RPMI8226 (cell line): ENCODE data around the gene KIDINS220.

Experiments used
- DNase-seq: peaks from one replicate; pipeline ENCODE4 v3.0.0-alpha.2; 2015

KIDINS220 gene

DNA sequence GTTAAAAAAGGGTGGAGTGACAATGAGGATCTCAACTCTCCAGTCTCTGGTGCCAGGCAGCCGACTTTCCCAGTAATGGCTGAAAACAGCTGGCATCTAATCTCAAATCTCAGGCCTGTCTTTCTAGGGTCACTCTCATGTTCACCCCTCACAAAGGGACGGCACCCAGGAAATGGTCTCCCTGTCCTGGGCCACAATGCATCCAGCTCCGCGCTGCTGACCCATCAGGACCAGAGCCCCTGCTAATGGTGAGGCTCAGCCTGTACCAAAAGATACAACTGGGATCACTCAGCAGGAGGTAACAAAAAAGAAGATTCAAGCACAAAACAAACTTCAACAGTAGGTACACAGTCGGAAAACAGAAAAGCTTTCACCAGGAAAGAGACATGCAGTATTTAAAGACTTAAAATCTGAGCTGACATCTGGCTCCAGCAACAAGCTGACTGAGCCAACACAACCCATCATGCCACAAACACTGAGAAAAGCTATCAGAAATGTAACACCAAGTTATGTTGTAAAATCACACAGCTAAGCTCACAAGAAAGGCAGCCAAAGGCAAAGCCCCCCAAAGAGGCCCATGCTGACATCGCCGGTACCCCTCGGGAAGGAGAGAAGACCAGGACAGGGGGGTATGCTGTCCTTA lies 13.6 kb upstream of the KIDINS220 start:
- no peak for DNase-seq

GRCh38 chr2:8849327-8849726 lies 11.9 kb upstream of the KIDINS220 start:
- DNase-seq, result no peak

- no peak for DNase-seq
These were observed 11.1 kb upstream of the KIDINS220 start for GRCh38 chr2:8848328-8849100.

GRCh38 chr2:8847400-8847799 lies 10.0 kb upstream of the KIDINS220 start:
- DNase-seq, result no peak

GRCh38 chr2:8841932-8842331 lies 4.5 kb upstream of the KIDINS220 start:
- no peak for DNase-seq

DNA sequence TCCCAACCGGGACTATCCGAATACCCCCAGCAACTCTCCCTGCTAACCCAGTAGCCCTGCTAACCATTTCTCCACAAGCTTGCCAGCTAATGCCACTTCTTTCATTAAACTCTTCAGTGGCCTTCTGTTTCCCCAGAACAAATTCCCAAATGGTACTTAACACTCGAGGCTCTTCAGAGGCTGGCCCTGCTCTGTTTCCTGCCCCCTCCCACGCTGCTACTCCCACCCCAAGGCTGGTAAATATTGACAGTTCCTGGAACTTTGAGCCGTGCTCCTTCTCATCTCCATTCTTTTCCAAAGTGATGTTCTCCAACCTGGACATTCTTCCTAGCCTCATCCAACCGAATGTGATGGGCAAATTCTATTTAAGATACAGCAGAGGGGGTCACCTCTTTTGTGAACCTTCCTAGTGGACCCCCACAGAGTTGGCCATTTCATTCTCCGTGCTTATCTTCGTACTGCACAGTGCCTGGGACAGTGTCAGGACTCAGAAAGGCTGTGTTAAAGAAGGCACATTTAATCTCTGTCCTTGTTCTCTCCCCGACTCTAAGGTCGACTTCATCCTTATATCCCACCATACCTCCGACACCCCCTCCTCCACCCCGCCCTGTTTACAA lies 3.2 kb upstream of the KIDINS220 start:
- DNase-seq, result no peak

- no peak for DNase-seq
These were observed 2.0 kb upstream of the KIDINS220 start for GRCh38 chr2:8839189-8839965.

DNA sequence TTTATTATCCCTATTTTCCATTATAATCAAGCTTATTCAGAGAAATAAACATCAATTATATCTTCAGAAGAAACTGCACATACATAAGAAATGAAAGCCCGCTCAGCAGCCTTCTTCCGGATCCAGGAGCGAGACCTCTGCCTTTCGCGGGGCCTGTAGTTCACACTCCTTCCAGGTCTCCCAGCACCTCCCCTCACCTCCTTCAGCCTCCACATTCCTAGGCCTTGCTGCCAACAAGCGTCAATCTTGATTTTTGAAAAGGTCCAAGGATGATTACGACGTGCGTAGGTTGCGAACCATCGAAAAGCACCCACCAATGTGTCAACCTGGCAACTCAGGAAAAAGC lies 355 bp upstream of the KIDINS220 start:
- DNase-seq, result no peak

DNA sequence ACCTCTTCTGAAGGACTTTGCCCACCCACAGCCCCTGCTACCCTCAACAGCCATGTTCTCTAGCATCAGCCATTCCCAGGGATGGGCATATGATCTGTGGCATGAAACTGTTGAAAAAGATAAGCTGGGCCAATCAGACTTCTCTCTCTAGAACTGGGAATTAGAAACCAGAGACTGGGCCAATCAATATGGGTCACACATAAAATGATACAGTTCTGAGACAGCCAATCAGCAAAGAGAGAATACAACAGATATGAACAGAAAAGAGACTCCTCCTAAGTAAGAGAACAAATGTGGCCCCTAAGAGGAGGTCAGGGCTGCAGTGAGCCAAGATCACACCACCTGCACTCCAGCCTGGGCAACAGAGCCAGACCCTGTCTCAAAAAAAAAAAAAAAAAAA lies 2.1 kb downstream of the KIDINS220 start:
- DNase-seq, result no peak

DNA sequence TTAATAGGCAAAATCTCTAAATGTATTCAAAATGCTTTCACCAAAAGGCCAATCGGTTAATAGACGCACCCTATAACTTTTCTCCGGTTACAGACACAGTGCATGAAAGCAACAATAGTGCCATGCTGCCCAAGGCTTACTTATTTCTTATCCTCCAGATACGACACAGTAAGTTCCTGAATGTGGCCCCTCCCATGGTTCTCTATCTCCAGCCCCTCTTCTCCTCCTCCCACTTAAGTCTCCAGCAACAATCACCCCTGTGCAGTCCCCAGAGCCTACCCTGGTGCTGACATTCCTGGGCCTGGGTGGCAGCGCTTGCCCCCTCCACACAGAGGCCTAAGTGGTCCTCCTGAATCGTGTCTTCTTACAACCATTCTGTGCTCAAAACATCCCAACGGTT lies 3.6 kb downstream of the KIDINS220 start:
- no peak for DNase-seq

GRCh38 chr2:8831516-8831915 lies 5.9 kb downstream of the KIDINS220 start:
- DNase-seq, result no peak

- DNase-seq, result no peak
These were observed 9.7 kb downstream of the KIDINS220 start for GRCh38 chr2:8827729-8828128.

DNA sequence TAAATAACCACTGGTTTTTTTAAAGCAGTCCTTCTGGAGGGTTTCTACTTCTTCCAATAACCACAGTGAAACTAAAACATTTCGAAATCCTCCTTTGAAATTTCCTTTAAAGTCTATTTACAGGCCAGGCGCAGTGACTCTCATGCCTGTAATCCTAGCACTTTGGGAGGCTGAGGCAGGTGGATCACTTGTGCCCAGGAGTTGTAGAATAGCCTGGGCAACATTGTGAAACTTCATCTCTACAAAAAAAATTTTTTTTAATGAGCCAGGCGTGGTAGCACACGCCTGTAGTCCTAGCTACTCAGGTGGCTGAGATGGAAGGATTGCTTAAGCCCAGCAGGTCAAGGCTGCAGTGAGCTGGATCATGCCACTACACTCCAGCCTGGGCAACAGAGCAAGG lies 15.2 kb downstream of the KIDINS220 start:
- DNase-seq, result no peak

GRCh38 chr2:8821276-8822217 lies 15.9 kb downstream of the KIDINS220 start:
- DNase-seq, result no peak

DNA sequence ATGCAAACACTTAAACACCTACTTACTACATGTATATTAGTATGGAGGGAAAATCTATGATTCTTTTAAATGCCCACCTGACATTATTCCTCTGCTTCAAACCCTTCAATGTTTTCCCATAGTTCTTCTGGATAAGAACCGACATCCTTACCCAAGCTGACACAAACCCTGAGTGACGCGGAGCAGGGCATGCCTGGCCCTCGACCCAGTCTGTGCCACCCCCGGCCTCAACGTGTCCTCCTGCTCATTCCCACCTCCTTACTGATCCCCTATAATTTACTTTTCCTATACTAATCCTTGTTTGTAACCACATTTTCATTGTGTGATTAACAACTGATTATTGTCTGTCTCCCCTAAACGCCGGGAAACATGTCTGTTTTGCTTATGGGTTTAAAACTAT lies 17.5 kb downstream of the KIDINS220 start:
- DNase-seq, result no peak

GRCh38 chr2:8819194-8819593 lies 18.2 kb downstream of the KIDINS220 start:
- no peak for DNase-seq

- no peak for DNase-seq
These were observed 20.2 kb downstream of the KIDINS220 start for GRCh38 chr2:8817221-8817620.

DNA sequence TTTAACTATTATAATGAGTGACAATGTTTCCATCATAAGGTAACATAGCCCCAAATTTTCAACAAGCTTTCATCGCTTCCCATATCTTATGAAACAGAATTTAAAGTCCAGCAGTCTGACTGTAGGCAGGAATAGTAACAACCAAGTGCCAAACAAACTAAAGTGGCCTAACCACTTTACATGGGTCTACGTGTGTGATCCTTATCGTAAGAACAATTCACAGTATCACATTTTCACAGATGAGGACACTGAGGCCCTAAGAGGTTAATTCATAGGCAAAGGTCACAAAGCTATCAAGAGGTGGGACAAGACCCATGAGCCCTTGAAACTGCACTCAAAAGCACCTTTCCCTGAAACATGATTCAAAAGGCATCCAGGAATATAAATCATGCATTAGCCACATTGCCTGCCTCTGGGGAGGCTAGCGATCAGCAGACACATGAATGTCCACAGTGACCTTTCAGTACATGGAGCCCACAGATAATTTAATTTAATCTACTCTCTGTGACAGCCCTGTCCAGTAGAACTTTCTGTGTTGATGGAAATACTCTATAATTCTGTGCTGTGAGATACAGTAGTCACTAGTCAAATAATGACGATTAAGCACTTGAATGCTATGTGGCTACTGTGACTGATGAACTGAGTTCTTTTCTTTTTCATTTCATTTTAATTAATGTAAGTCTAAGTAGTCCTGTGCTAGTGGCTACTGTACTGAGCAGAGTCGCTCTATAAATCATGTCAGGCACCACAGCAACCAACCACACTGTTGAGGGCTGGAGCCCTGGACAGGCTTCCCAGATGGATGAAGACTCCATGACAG lies 30.3 kb downstream of the KIDINS220 start:
- DNase-seq, result no peak

DNA sequence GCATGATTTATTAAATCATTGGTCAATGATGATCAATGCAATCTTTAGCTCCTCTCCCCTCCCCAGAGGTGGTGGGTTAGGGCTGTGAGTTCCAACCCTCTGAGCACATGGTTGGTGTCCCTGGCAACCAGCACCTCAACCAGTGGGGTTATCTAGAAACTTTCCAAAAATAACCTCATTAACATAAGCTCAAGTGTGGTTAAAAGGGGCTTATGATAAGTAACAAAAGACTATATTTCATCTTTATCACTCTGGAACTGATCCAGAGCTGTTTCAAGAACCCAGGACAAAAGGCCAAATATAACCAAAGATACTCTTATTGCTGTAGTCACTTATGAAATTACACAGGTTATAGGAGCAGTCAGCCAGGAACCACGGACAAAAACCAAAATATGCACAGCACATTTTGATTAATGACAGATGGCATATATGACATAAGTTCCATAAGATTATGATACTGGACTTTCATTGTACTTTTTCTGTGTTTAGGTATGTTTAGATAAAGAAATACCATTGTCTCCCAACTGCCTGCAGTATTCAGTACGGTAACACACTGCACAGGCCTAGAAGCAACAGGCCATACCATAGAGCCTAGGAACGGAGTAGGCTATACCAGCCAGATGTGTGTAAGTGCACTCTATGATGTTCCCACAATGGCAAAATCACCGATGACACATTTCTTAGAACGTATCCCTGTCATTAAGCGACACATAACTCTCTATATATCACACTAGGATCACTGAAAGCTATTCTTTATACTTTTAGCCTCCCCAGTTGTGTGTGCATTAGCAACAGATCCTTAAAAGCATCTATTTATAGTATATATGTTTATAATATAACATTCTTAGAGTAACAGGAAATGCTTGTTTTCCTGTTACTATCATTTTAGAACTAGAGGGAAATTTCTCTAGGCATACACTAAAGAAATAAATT lies 31.9 kb downstream of the KIDINS220 start:
- DNase-seq, result no peak

DNA sequence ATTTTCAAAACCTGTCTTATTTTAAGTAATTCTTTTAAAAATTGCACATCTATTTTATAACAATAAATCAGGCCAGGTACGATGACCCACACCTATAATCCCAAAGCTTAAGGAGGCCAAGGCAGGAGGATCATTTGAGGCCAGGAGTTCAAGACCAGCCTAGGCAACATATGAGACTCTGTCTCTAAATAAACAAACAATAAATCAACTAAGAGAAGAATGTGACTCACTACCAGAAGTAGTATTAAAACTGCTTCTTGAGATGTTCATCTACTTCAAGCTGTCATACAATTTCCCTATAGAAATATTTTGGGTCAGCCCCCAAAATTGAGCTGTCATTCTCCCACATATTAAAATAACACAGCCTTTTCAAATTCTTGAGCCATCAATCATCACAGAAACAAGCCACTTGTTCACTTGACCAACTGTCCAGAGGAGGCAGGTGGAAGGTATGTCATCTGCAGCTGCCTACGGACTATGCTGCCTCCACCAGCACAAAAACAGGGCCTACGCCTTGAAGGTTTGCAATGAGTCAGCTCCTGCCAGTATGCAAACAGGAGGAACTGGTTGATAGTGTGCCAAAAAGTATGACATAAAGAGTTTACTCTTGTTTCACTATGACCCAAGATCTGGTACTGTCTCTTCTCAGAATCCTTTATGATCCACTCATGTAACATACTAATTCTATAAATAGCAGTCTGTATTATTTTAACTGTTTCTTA lies 33.6 kb downstream of the KIDINS220 start:
- DNase-seq, result peak; percentile 31
